H1 (cell line): ENCODE results near the gene INPP4A. TPM values are rescaled to one million over a fixed set of nuclear protein-coding genes. Genes with fewer than 3 reads are reported as not detected.

Source experiments
- CEBPB ChIP-seq: IDR thresholded peaks from 2 replicates; pipeline ENCODE4 v1.6.1; 2012; ENCODE audit warnings: low read depth, low read length
- CREB1 ChIP-seq: IDR thresholded peaks from 2 replicates; pipeline ENCODE4 v1.6.1; 2012; ENCODE audit warnings: inconsistent platforms
- HDAC2 ChIP-seq, 2 experiments: fragments of 300-600 bp in 1 of 2; sonication (generic) in 1 of 2; IDR thresholded peaks; 2 replicates each; pipeline ENCODE4 v1.6.1; 2011 to 2012; ENCODE audit warnings: low read depth in 2 of 2, low read length in 2 of 2, mild to moderate bottlenecking in 2 of 2, moderate library complexity in 2 of 2, borderline replicate concordance in 1 of 2, inconsistent platforms in 1 of 2
- MAFK ChIP-seq: IDR thresholded peaks from 2 replicates; pipeline ENCODE4 v1.6.1; 2012; ENCODE audit warnings: low read depth, mild to moderate bottlenecking, improper control_type of control experiment, low read length
- NANOG ChIP-seq: IDR thresholded peaks from 2 replicates; pipeline ENCODE4 v1.6.1; 2011; ENCODE audit warnings: low read length, low read depth, mild to moderate bottlenecking, inconsistent platforms; ENCODE audit not compliant: insufficient read depth, poor library complexity, severe bottlenecking
- YY1 ChIP-seq: IDR thresholded peaks from 2 replicates; pipeline ENCODE4 v1.6.1; 2011; ENCODE audit warnings: low read depth, mild to moderate bottlenecking, low read length
- polyA plus RNA-seq, 7 experiments: library from polyadenylated mRNA; depleted of rRNA in 3 of 7; stranded (reverse) in 5 of 7; unstranded in 2 of 7; fragments of >200 nt in 5 of 7; fragments of 200-250 nt in 2 of 7; gene quantifications; 1 replicate in 5 of 7; 2 replicates in 1 of 7; 4 replicates in 1 of 7; pipeline versions ENCODE4 v1.2.1 to v1.2.3, GENCODE V29; 2011 to 2013; ENCODE audit warnings: missing spikeins in 2 of 7, mixed read lengths in 2 of 7
- total RNA-seq: library from RNA; stranded (reverse); fragmentation: NEBNext Ultra II Directional; extraction: Animal tissue kit (Norgen Biotek cat#: 25700); gene quantifications from 2 replicates; pipeline ENCODE4 v1.2.1, GENCODE V29; 2021
- TF ChIP-seq, protein P1 (sequence below): fragments of 300-600 bp; sonication (generic); IDR thresholded peaks from 2 replicates; pipeline ENCODE4 v1.7.1; 2012; ENCODE audit warnings: low read length, moderate library complexity, mild to moderate bottlenecking, inconsistent platforms; ENCODE audit not compliant: insufficient replicate concordance

The INPP4A gene
- total and polyA plus RNA-seq, 2 of the 8 experiments (the other 6 are each of a cell fraction or from before 2014, with no cell fraction given) = 25.6 to 34.3 TPM

DNA sequence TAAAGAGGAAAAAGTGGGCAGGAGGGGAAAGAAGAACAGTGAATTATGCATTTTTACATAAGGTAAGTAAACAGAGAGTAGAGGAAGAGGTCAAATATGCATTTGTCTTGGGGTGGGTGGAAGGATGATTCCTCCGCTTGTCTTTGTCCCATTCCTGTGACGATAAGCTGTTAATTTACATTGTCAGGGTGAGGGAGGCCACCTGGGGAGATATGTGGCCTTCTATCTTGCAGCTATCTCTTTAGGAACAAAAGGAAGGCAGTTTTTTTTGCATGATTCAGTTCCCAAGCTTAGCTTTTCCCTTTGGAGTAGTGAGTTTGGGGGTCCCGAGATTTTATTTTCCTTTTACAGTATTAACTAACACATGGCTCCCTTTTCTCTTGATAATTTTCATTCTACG lies 2.2 kb upstream of the INPP4A start (continued):
- TF ChIP-seq CEBPB = no peak
- no peak for TF ChIP-seq NANOG
- TF ChIP-seq YY1 = no peak
- TF ChIP-seq HDAC2 (IDR thresholded peaks at IDR 0.05; ENCODE audit: borderline replicate concordance in 1 of 2, low read depth in 2 of 2, low read length in 2 of 2) = no peak
- no peak for TF ChIP-seq CREB1
- TF ChIP-seq, protein P1, sequence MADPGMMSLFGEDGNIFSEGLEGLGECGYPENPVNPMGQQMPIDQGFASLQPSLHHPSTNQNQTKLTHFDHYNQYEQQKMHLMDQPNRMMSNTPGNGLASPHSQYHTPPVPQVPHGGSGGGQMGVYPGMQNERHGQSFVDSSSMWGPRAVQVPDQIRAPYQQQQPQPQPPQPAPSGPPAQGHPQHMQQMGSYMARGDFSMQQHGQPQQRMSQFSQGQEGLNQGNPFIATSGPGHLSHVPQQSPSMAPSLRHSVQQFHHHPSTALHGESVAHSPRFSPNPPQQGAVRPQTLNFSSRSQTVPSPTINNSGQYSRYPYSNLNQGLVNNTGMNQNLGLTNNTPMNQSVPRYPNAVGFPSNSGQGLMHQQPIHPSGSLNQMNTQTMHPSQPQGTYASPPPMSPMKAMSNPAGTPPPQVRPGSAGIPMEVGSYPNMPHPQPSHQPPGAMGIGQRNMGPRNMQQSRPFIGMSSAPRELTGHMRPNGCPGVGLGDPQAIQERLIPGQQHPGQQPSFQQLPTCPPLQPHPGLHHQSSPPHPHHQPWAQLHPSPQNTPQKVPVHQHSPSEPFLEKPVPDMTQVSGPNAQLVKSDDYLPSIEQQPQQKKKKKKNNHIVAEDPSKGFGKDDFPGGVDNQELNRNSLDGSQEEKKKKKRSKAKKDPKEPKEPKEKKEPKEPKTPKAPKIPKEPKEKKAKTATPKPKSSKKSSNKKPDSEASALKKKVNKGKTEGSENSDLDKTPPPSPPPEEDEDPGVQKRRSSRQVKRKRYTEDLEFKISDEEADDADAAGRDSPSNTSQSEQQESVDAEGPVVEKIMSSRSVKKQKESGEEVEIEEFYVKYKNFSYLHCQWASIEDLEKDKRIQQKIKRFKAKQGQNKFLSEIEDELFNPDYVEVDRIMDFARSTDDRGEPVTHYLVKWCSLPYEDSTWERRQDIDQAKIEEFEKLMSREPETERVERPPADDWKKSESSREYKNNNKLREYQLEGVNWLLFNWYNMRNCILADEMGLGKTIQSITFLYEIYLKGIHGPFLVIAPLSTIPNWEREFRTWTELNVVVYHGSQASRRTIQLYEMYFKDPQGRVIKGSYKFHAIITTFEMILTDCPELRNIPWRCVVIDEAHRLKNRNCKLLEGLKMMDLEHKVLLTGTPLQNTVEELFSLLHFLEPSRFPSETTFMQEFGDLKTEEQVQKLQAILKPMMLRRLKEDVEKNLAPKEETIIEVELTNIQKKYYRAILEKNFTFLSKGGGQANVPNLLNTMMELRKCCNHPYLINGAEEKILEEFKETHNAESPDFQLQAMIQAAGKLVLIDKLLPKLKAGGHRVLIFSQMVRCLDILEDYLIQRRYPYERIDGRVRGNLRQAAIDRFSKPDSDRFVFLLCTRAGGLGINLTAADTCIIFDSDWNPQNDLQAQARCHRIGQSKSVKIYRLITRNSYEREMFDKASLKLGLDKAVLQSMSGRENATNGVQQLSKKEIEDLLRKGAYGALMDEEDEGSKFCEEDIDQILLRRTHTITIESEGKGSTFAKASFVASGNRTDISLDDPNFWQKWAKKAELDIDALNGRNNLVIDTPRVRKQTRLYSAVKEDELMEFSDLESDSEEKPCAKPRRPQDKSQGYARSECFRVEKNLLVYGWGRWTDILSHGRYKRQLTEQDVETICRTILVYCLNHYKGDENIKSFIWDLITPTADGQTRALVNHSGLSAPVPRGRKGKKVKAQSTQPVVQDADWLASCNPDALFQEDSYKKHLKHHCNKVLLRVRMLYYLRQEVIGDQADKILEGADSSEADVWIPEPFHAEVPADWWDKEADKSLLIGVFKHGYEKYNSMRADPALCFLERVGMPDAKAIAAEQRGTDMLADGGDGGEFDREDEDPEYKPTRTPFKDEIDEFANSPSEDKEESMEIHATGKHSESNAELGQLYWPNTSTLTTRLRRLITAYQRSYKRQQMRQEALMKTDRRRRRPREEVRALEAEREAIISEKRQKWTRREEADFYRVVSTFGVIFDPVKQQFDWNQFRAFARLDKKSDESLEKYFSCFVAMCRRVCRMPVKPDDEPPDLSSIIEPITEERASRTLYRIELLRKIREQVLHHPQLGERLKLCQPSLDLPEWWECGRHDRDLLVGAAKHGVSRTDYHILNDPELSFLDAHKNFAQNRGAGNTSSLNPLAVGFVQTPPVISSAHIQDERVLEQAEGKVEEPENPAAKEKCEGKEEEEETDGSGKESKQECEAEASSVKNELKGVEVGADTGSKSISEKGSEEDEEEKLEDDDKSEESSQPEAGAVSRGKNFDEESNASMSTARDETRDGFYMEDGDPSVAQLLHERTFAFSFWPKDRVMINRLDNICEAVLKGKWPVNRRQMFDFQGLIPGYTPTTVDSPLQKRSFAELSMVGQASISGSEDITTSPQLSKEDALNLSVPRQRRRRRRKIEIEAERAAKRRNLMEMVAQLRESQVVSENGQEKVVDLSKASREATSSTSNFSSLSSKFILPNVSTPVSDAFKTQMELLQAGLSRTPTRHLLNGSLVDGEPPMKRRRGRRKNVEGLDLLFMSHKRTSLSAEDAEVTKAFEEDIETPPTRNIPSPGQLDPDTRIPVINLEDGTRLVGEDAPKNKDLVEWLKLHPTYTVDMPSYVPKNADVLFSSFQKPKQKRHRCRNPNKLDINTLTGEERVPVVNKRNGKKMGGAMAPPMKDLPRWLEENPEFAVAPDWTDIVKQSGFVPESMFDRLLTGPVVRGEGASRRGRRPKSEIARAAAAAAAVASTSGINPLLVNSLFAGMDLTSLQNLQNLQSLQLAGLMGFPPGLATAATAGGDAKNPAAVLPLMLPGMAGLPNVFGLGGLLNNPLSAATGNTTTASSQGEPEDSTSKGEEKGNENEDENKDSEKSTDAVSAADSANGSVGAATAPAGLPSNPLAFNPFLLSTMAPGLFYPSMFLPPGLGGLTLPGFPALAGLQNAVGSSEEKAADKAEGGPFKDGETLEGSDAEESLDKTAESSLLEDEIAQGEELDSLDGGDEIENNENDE = no peak
- TF ChIP-seq MAFK = no peak
